Stimulated activated CD8-positive, alpha-beta memory T cell treated with anti-CD3 and anti-CD28 coated beads, Interleukin-15, amount 100 ng/mL, for 24 hours (primary cell): ENCODE measurements around the gene TCEANC2.

ENCODE experiments used
- DNase-seq: peaks from one replicate; pipeline ENCODE4 v3.0.0-alpha.2; 2020; ENCODE audit warnings: low read depth

Gene TCEANC2

GRCh38 chr1:54136269-54136896 lies 83.0 kb downstream of the TCEANC2 start:
- DNase-seq = no peak

GRCh38 chr1:54136963-54137533 lies 83.6 kb downstream of the TCEANC2 start:
- DNase-seq = no peak

- no peak for DNase-seq
These were observed 84.2 kb downstream of the TCEANC2 start for GRCh38 chr1:54137534-54138061.

GRCh38 chr1:54138994-54139393 lies 85.6 kb downstream of the TCEANC2 start:
- DNase-seq = no peak

GRCh38 chr1:54139711-54140110 lies 86.3 kb downstream of the TCEANC2 start:
- no peak for DNase-seq

- DNase-seq = no peak
These were observed 88.9 kb downstream of the TCEANC2 start for GRCh38 chr1:54142146-54142900.

GRCh38 chr1:54144366-54144765 lies 91.0 kb downstream of the TCEANC2 start:
- no peak for DNase-seq

- no peak for DNase-seq
These were observed 96.3 kb downstream of the TCEANC2 start for GRCh38 chr1:54149734-54150133.

- DNase-seq = no peak
These were observed 97.6 kb downstream of the TCEANC2 start for GRCh38 chr1:54151013-54151412.

- no peak for DNase-seq
These were observed 99.3 kb downstream of the TCEANC2 start, which contains the start of gene CDCP2 for GRCh38 chr1:54152696-54153095. CDCP2 (minus strand) TSS chr1:54153000; CDS start chr1:54152922, 78 bp downstream.

GRCh38 chr1:54153535-54154439 lies 100.4 kb downstream of the TCEANC2 start:
- no peak for DNase-seq
